T-helper 17 cell (primary cell): ENCODE data around the gene OR4X1. TPM values are rescaled to one million over a fixed set of nuclear protein-coding genes. Genes with fewer than 3 reads are reported as not detected.

Experiments used
- total RNA-seq, 4 donors: library from RNA in 2 of 4; stranded (reverse) in 2 of 4; gene quantifications; one replicate each; pipeline ENCODE4 v1.2.3 and lab custom pipeline; 2022 to 2026

OR4X1 gene
- total RNA-seq, 2 donors from 2014 or later: not detected

Other genes with a start within 250 kb of the OR4X1 start
- gene OR4B1, start 47.1 kb upstream of the OR4X1 start, total RNA-seq: not detected
- not detected for gene OR4X2, start 18.8 kb upstream of the OR4X1 start, total RNA-seq
- gene OR4S1, start 42.4 kb downstream of the OR4X1 start, total RNA-seq: not detected
- not detected for gene OR4C3, start 61.1 kb downstream of the OR4X1 start, total RNA-seq
- not detected for gene OR4C5, start 102.6 kb downstream of the OR4X1 start, total RNA-seq
- gene OR4A47, start 224.9 kb downstream of the OR4X1 start, total RNA-seq: not detected